A204.1 (cell line): ENCODE measurements around the gene SLC22A1.

Experiments used
- FAIRE-seq: peaks from 2 replicates; lab custom pipeline; 2012; peaks lifted over from hg19 to GRCh38; lab: Jason Lieb, UNC

The SLC22A1 gene

DNA sequence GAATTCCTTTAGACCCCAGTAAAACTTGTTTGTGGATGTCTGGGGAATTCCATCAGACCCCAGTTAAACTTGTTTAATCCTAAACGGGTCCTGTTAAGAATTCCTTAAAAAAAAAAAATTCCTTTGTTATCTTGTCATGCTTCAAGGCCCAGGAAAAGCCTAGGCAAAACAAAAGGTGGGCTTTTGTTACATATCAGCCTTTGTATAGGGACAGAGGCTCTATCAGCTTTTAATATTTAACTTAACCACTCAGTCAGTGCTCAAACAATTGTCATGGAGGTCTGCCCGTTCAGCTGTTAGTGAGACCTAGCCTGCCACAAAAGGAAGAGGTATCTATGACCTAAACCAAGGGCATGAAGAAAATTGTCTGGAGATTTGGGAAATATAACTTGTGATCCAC, 53.1 kb downstream of the SLC22A1 start:
- FAIRE-seq, result no peak

DNA sequence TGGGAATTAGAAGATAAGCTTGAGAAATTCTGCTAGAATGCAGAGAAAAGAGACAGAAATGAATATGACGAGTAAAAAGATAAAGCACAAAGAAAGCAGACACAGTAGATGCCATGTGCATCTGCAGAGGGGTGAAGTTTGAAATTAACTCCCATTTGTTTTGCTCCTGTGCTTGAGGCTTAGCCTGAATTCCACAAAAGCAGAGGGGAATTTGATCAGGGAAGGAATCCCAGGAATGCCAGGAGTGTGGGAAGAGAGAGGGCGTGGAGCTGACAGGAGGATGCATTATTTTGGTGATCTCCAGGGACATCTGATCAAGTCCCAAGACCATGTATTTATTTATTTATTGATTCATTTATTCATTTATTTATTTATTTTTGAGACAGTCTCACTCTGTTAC, 55.6 kb downstream of the SLC22A1 start:
- FAIRE-seq, result no peak

DNA sequence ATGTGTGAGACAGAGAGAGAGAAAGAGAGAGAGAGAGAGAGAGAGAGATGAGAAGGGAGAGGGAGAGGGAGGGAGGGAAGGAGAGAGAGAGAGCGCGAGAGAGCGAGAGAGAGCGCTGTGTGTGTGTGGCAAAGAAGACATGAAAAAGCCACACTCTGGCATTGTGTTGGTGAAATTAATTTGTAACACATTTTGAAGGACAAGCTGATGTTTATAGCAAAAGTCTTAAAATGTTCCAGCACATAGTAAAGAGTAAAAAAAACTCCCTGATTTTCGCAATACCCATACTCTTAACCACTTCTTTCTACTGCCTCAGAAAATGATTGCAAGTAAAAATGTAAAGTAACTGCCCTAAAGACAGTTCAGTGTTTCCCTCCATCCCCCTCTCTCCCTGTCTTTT, 56.7 kb downstream of the SLC22A1 start:
- no peak for FAIRE-seq

DNA sequence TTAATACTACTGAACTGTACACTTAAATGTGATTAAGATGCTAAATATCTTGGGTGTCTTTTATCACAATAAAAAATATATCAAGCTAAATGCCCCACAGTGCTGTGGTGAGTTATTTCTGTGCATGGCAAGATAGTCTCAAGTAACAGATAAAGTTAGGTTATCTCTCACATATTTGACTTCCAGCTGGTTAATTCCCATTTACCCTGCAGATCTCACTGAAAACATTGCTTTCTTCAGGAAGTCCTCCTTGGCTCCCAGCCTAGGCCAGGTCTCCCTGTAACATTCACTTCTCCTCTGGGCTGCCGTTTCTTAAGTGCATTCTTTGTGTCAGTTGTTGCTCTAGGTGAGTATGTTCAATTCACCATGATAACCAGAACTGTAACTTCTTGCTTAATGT, 59.1 kb downstream of the SLC22A1 start:
- FAIRE-seq, result no peak

DNA sequence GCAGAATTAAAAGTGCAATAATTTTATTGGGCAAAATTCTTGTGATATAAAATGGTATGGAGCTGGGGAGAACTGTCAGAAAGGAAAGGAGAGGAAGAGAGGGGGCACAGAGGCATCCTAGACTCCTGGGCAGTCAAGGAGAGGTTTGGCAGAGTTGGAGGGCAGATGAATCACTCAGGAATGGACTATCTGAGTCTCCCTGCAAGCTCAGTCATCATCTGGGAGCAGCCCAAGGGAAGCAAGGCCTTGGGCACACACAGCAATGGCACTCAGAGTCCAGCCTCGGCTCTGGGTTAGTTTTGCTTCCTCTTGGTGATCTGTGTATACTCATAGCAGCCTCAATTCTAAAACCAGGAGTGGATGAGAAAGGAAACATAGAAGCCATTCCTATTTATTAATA, 67.2 kb downstream of the SLC22A1 start:
- FAIRE-seq, result no peak

DNA sequence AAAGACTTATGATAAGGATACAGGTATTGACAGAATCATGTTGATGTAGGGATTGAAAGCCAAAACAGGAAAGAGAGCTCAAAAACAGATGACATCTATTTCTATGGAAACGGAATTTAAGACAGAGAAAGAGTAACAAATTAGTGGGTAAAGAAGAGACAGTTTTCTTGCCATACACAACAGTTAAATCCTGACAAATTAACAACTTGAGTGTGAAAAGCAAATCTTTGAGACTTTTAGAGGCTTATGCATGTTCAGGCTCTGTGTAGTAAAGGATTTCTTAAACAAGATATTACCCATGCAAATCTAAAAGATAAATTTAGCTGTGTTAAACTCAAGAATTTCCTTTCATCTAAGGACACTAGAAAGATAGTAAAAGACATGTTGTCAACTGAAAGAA, 68.5 kb downstream of the SLC22A1 start:
- FAIRE-seq, result no peak

DNA sequence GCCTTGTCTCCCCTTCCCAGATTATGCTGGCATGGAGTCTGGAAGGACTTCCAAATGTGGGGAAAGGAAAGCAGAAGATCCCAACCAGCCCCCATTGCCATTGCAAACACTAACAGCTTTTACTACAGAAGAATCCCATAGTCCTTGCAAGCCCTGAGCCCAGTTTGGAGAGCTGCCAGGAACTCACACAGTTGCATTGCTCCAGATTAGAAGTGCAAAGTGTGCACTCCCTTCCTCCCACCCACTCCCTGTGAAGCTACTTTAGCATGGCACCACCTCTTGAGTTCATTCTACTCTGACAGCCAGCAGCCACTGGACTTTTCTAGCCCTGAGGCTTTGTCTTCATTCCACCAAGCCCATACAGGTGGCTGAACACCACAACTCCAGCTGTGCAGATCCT, 69.4 kb downstream of the SLC22A1 start:
- no peak for FAIRE-seq

DNA sequence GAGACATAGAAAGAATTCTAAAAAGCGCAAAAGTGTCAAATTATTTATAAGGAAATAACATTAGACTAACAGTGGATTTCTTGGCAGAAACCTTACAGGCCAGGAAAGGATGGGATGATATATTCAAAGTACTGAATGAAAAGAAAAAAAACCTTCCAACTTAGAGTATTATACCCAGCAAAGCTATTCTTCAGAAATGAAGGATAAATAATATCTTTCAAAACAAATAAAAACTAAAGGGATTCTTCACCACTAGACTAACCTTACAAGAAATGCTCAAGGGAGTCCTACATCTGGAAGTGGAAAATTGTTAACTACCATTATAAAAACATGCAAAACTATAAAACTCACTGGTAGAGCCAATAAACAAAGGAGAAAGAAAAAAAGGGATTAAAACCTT, 71.2 kb downstream of the SLC22A1 start:
- no peak for FAIRE-seq

DNA sequence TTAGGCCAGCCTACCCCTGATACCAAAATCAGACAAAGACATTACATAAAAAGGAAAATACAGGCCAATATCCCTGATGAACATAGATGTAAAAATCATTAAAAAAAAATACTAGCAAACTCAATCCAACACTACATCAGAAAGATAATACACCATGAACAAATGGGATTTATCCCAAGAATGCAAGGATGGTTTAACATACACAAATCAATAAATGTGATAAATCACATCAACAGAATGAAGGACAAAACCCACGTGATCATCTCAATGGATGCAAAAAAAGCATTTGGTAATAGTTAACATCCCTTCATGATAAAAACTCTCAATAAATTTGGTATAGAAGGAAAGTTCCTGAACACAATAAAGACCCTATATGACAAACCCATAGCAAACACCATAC, 73.2 kb downstream of the SLC22A1 start:
- FAIRE-seq, result no peak

DNA sequence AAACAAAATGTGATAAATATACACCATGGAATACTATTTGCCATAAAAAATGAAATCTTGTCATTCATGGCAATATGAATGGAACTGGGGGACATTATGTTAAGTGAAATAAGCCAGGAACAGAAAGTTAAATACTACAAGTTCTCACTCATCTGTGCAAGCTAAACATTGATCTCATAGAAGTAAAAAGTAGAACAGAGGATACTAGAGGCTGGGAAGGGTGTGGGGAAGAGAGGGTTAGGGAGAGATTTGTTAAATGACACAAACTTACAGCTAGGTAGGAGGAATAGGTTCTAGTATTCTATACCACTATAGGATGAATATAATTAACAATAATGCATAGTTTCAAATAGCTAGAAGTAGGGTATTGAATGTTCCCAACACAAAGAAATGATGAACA, 76.0 kb downstream of the SLC22A1 start:
- no peak for FAIRE-seq

DNA sequence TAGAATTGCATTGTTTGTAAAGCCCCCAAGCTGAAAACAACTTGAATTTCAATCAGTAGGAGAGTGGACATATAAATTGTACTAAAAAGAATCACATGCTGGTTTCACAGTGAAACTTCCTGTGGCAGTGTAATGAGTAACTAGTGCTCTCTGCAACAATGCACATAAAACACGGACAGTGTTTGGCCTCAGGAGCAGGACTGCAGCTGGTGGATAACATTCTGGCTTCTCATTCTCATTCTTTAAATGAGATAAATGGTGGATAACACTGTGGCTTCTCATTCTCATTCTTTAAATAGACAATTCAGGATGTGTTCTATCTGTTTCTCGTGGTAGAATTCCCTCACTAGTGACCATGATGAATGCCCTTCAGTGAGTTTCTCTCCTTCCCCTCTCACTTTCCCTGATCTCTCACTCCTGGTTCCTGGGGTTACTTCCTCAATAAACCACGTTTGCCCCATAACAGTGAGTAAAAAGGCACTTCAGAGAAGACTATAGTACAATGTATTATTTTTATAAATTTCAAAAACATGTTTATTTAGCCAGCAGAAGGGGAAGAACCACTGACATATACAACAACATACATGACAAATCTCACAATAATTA, 77.1 kb downstream of the SLC22A1 start:
- FAIRE-seq, result no peak

DNA sequence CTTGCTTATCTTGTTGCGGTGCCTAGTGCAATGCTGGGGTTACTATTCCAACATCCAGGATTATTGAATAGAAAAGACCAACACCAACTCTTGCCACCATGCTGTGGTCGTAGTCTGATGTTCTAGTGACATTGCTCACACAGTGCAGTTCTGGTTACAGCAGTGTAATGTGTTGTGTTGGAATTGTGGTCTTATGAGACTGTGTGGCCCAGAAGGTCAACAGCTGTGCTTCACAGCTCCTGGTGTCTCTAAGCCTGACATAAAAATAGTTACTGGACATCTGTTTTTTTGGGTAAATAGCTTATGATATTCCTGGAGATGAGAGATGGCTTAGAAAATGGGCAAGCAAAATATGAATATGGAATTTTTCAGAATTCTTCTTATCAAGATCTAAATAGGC, 79.4 kb downstream of the SLC22A1 start:
- no peak for FAIRE-seq

DNA sequence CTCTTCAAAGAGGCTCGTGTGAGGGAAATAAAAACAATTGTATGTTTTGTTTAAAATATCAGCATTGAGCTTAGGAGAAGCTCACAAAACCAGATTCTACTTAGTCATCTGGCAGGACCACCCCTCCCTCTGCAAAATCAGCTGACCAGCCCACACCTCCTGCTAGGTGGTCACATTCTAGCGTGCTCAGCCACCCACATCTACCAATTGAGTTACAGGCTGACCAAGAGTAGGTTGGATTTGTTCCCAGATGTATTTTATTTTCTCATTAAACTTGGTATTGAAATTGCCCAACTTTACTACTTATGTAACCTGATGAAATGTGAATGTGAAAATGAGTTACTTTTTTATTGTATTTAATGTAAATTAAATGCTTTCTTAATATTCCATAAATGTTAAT, 80.8 kb downstream of the SLC22A1 start:
- no peak for FAIRE-seq

DNA sequence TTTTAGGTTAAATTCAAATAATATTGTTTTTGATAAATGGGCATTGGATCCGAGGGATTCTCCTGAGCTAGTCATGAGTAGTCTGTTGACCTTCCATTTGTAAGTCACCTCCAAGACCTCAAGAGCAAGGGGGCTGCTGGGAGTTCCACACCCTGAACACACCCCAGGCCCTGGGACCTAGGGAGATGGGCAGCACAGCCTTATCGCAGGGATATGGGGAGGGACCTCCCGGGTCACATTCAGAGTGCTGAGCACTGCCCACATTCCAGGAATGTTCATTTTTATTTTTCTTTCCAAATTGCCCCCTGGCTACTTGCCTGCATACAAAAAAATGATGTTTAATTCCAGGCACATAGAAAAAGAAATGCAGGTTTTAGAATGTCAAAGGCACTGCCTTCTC, 81.5 kb downstream of the SLC22A1 start:
- no peak for FAIRE-seq

DNA sequence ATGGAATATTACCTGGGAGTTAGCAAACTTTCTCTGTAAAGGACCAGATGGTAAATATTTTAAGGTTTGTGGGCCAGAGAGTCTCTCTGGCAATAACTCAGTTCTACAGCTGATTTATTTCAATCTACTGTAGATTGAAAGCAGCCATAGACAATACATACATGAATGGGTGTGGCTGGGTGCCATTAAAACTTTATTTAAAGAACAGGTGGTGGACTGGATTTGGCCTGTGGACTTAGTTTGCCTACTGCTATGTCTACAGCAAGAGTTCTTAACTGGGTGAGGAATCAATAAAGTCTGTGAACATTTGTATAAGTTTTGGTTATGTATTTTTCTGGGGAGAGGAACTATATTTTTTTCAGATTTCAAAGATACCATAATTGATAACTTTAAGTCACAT, 81.9 kb downstream of the SLC22A1 start:
- no peak for FAIRE-seq

DNA sequence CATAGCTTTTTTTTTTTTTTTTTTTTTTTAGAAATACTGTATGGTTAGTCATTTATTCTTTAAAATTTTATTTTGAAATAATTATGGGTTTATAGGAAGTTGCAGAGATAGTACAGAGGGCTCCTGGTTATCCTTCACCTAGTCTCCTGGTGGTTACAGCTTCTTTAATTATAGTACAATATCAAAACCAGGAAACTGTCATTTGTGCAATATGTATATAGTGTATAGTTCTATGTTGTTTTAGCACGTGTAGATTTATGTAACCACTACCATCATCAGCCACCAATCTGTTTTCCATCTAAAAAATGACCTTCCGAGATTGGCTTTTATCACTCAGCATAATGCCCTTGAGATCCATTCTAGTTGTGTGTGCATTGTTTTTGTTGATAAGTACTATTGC, 82.3 kb downstream of the SLC22A1 start:
- no peak for FAIRE-seq

DNA sequence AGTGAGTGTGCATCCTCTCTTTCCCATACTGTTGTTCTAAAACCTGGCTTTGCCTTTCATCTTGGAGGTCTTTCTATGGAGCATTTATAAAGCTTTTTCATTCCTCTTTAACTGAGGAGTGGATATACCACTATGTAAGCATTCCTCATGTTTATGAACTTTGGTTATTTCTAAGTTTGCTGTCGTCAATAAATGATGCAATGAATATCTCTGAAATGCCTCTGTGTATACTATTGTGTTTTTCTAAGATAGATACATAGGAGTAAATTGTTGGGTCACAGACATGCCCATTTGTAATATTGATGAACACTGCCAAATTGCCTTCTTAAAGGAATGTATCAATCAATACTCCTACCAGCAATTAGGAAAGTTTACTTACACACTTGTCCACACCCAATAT, 83.1 kb downstream of the SLC22A1 start:
- no peak for FAIRE-seq

DNA sequence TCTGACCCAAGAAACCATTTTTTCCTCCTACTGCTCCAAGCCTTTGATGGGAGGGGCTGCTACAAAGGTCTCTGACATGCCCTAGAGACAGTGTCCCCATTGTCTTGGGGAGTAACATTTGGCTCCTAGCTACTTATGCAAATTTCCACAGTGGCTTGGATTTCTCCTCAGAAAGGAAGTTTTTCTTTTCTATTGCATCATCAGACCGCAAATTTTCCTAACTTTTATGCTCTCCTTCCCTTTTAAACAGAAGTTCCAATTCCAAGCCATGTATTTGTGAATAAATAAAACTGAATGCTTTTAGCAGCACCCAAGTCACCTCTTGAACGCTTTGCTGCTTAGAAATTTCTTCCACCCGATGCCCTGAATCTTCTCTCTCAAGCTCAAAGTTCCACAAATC, 86.0 kb downstream of the SLC22A1 start:
- FAIRE-seq, result no peak
